ENCODE measurements around the gene SLC29A2. TPM values are rescaled to one million over a fixed set of nuclear protein-coding genes. Genes with fewer than 3 reads are reported as not detected.
A peak's percentile ranks its signal among the peaks of the same experiment; 100 is the strongest.

SLC29A2 gene
- total RNA-seq, 6 experiments from 2014 or later: not detected

- H3K27ac Mint-ChIP-seq: no peak overlapping the region
- H3K36me3 Mint-ChIP-seq (ENCODE audit: low read depth): no peaks in the 10 kb centered on the region
- no peaks in the 10 kb centered on the region for H3K9me3 Mint-ChIP-seq
- H3K4me1 Mint-ChIP-seq (ENCODE audit: low read depth): peaks cover 9% of the 10 kb centered on the region
- TF ChIP-seq, protein P1, sequence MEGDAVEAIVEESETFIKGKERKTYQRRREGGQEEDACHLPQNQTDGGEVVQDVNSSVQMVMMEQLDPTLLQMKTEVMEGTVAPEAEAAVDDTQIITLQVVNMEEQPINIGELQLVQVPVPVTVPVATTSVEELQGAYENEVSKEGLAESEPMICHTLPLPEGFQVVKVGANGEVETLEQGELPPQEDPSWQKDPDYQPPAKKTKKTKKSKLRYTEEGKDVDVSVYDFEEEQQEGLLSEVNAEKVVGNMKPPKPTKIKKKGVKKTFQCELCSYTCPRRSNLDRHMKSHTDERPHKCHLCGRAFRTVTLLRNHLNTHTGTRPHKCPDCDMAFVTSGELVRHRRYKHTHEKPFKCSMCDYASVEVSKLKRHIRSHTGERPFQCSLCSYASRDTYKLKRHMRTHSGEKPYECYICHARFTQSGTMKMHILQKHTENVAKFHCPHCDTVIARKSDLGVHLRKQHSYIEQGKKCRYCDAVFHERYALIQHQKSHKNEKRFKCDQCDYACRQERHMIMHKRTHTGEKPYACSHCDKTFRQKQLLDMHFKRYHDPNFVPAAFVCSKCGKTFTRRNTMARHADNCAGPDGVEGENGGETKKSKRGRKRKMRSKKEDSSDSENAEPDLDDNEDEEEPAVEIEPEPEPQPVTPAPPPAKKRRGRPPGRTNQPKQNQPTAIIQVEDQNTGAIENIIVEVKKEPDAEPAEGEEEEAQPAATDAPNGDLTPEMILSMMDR (IDR thresholded peaks at IDR 0.05): no peak
- H3K4me3 Mint-ChIP-seq: no peak overlapping the region
- DNase-seq: no peak
- H3K27me3 Mint-ChIP-seq (ENCODE audit: insufficient read depth): peaks cover 13% of the 10 kb centered on the region
These were observed 40.5 kb upstream of the SLC29A2 start for GRCh38 chr11:66412110-66412509.

DNA sequence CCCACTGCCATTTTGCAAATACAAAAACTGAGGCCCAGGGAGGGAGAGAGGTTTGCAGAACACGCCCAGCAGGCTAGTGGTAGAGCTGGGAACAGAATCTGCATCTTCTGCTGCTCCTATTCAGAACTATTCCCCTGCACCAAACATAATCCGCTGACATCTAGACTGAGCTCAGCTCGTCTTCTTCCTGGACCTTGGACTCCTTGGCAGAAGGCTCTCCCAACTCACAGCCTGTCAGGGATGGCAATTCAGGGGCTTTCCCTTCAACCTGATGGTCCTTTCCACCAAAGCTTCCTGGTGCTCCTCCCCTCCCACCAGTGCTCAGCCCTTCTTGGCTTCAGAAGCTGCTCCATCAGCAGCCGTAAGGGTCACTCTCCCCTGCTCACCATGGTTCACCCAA is 39.8 kb upstream of the SLC29A2 start:
- no peaks in the 10 kb centered on the region for H3K36me3 Mint-ChIP-seq (ENCODE audit: low read depth)
- no peak for DNase-seq
- TF ChIP-seq, protein P1 (IDR thresholded peaks at IDR 0.05): no peak
- H3K27me3 Mint-ChIP-seq (ENCODE audit: insufficient read depth): peaks cover 18% of the 10 kb centered on the region
- no peak overlapping the region for H3K4me3 Mint-ChIP-seq
- H3K27ac Mint-ChIP-seq: no peak overlapping the region
- 0 out of 2 replicates have a peak, but pooled peaks cover 5% of the 10 kb centered on the region for H3K4me1 Mint-ChIP-seq (ENCODE audit: low read depth)
- no peaks in the 10 kb centered on the region for H3K9me3 Mint-ChIP-seq

DNA sequence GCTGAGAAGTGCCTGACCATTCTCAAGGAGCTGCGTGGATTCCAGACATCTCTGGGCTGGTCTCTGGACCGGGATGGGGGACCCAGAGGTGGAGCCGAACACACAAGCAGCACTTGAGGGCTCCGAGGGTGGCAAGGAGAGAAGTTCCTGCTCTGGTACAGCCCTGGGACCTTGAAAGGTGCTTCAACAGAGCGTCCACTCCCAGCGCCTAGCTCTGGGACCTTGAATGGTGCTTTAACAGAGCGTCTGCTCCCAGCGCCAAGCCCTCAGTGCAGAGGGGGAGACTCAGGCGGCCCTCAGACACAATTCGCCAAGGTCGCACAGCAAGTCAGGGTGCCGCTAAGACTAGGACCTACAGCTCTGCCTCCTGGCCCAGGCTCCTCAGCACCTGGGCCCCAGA is 38.6 kb upstream of the SLC29A2 start:
- TF ChIP-seq, protein P1 (IDR thresholded peaks at IDR 0.05): no peak
- H3K4me3 Mint-ChIP-seq: no peak overlapping the region
- 0 out of 2 replicates have a peak, but pooled peaks cover 5% of the 10 kb centered on the region for H3K4me1 Mint-ChIP-seq (ENCODE audit: low read depth)
- H3K36me3 Mint-ChIP-seq (ENCODE audit: low read depth): no peaks in the 10 kb centered on the region
- peaks cover 28% of the 10 kb centered on the region for H3K27me3 Mint-ChIP-seq (ENCODE audit: insufficient read depth)
- no peaks in the 10 kb centered on the region for H3K9me3 Mint-ChIP-seq
- no peak for DNase-seq
- H3K27ac Mint-ChIP-seq: no peak overlapping the region

- Mint-ChIP-seq H3K9me3 (no peaks in the 10 kb centered on the region), H3K36me3 (ENCODE audit: low read depth) (no peaks in the 10 kb centered on the region), H3K27ac (no peak overlapping the region), H3K4me1 (ENCODE audit: low read depth) (0 out of 2 replicates have a peak, but pooled peaks cover 2% of the 10 kb centered on the region), H3K27me3 (ENCODE audit: insufficient read depth) (peaks cover 28% of the 10 kb centered on the region), H3K4me3 (no peak overlapping the region)
- TF ChIP-seq, protein P1 (IDR thresholded peaks at IDR 0.05): no peak
- no peak for DNase-seq
These were observed 37.7 kb upstream of the SLC29A2 start for GRCh38 chr11:66409226-66409625.

DNA sequence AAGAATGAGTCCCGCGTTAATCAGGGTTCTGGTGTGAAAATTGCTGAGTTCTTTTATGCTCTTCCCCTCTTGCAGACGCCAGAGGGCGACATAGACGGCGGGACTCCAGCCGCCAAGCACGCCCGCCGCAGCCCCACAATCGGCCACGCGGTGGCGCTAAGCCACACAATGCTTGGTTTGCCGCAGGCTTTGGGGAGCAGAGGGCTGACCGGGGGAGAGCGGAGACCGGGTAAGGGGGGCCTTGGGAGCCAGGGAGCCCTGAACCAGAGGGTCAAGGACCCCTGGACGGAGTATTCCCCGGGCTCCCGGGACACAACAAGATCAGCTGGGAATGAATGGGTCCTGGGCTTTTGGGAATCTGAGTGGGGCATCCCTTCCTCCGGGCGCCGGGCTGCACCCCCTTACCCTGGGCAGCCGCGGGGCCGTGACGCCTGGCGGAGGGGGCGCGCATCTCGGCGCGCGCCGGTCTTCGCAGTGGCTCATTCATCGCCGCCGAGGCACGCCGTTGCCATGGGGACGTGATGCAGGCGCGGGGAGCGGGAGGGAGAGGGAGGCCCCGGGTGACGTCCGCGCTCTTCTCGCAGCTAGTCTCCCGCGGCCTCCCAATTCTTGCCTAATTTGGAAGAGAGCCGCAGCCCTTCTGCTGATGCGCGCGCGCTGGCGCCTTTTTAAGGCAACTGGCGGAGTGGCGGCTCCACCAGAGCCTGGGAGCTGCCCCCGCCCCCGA is 37.1 kb upstream of the SLC29A2 start:
- Mint-ChIP-seq H3K4me3 (peak overlapping the region; percentile 82), H3K4me1 (ENCODE audit: low read depth) (no peaks in the 10 kb centered on the region), H3K27ac (peak overlapping the region; percentile 76), H3K36me3 (ENCODE audit: low read depth) (no peaks in the 10 kb centered on the region), H3K9me3 (no peaks in the 10 kb centered on the region), H3K27me3 (ENCODE audit: insufficient read depth) (peaks cover 31% of the 10 kb centered on the region)
- TF ChIP-seq, protein P1 (IDR thresholded peaks at IDR 0.05): peak; percentile 100
- DNase-seq: peak; percentile 89
